Measurements from ENCODE around the gene NOP14.
"Not testable (repeated sequence)": the region's sequence is repeated elsewhere in the genome, so short reads cannot be mapped to it uniquely, and the experiment has no call there.

Gene NOP14

DNA sequence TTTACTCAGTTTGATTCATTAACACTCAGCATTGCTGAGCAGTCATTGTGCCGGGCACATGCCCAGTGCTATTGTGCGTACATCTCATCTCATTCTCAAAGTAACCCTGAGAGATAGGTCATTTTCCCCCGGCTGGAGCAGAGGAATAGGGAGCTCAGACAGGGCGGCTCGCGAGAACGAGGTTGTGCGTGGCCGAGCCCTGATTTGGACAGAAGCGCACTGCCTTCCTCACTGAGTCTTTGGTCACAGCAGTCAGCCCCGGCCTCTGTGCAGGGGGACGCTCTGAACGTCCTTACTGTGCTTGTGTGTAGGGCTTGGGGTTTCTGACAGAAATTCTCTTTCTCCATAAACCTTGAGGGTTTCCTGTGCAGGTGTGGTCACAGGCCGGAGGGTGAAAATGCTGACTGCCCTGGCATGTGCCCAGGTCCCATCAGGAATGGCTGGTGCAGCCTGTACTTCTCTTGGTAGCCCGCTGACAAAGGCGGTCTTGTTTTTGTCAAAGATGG lies 39.5 kb downstream of the NOP14 start:
- Histone ChIP-seq H3K27ac (peak overlapping the region; percentile 98), H3K36me3 (replicated peaks) (peaks cover 30% of the 10 kb centered on the region)
- in situ Hi-C loops (cut with HindIII; ENCODE audit: low pct_ligation_motif_present, low sequenced_read_pairs) = no loop called here

DNA sequence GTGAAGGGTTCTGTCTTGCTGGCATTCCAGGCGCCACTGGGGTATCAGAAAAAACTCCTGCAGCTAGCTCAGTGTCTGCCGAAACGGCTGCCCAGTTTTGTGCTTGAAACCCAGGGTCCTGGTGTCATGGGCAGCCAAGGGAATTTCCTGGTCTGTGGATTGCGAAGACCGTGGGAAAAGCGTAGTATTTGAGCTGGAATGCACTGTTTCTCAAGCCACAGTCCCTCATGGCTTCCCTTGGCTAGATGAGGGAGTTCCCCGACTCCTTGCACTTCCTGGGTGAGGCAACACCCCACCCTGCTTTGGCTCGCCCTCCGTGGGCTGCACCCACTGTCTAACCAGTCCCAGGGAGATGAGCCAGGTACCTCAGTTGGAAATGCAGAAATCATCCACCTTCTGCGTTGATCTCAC lies 40.1 kb downstream of the NOP14 start:
- in situ Hi-C loops (cut with HindIII; ENCODE audit: low pct_ligation_motif_present, low sequenced_read_pairs) = no loop called here
- TF ChIP-seq, protein P1, sequence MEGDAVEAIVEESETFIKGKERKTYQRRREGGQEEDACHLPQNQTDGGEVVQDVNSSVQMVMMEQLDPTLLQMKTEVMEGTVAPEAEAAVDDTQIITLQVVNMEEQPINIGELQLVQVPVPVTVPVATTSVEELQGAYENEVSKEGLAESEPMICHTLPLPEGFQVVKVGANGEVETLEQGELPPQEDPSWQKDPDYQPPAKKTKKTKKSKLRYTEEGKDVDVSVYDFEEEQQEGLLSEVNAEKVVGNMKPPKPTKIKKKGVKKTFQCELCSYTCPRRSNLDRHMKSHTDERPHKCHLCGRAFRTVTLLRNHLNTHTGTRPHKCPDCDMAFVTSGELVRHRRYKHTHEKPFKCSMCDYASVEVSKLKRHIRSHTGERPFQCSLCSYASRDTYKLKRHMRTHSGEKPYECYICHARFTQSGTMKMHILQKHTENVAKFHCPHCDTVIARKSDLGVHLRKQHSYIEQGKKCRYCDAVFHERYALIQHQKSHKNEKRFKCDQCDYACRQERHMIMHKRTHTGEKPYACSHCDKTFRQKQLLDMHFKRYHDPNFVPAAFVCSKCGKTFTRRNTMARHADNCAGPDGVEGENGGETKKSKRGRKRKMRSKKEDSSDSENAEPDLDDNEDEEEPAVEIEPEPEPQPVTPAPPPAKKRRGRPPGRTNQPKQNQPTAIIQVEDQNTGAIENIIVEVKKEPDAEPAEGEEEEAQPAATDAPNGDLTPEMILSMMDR (IDR thresholded peaks at IDR 0.05; ENCODE audit: low read depth, low read length, missing control alignments) = no peak
- peak overlapping the region; percentile 98 for H3K27ac ChIP-seq

More for the DNA sequence above, 39.5 kb downstream of the NOP14 start:
- TF ChIP-seq, protein P1 (IDR thresholded peaks at IDR 0.05; ENCODE audit: low read depth, low read length, missing control alignments) = no peak
- no peak for DNase-seq
- no peak overlapping the region for H3K4me3 ChIP-seq (ENCODE audit: low read depth, low read length)
- no peaks in the 10 kb centered on the region for H3K27me3 ChIP-seq (replicated peaks)

DNA sequence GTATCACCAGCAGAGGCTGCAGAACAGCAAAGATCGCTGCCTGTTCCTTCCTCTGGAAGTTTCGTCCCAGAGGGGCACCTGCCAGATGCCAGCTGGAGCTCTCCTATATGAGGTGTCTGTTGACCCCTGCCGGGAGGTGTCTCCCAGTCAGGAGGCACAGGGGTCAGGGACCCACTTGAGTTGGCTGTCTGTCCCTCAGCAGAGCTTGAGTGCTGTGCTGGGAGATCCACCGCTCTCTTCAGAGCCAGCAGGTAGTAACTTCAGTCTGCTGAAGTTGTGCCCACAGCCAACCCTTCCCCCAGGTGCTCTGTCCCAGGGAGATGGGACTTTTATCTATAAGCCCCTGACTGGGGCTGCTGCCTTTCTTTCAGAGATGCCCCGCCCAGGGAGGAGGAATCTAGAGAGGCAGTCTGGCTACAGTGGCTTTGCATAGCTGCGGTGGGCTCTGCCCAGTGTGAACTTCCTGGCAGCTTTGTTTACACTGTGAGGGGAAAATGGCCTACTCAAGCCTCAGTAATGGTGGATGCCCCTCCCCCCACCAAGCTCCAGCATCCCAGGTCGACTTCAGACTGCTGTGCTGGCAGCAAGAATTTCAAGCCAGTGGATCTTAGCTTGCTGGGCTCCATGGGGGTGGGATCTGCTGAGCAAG lies 40.6 kb downstream of the NOP14 start:
- Histone ChIP-seq H3K36me3 (replicated peaks) (peaks cover 23% of the 10 kb centered on the region), H3K27ac (peak overlapping the region; percentile 98)
- in situ Hi-C loops (cut with HindIII; ENCODE audit: low pct_ligation_motif_present, low sequenced_read_pairs); H3K4me3 ChIP-seq (ENCODE audit: low read depth, low read length); H3K27me3 ChIP-seq (replicated peaks): not testable (repeated sequence)
- DNase-seq = peak; percentile 84

More for the DNA sequence above, 40.1 kb downstream of the NOP14 start:
- Histone ChIP-seq H3K27me3 (replicated peaks) (no peaks in the 10 kb centered on the region), H3K4me3 (ENCODE audit: low read depth, low read length) (no peak overlapping the region), H3K36me3 (replicated peaks) (peaks cover 24% of the 10 kb centered on the region)
- peak; percentile 88 for DNase-seq

DNA sequence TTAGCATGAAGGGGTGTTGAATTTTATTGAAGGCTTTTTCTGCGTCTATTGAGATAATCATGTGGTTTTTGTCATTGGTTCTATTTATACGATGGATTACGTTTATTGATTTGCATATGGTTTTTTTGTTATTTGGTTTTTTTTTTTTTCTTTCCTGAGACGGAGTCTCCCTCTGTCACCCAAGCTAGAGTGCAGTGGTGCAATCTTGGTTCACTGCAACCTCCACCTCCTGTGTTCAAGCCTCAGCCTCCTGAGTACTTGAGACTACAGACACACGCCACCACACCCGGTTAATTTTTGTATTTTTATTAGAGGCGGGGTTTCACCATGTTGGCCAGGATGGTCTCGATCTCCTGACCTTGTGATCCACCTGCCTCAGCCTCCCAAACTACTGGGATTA lies 44.5 kb downstream of the NOP14 start:
- not testable (repeated sequence) for H3K27me3 ChIP-seq (replicated peaks)
- H3K36me3 ChIP-seq (replicated peaks) = peaks cover 32% of the 10 kb centered on the region

DNA sequence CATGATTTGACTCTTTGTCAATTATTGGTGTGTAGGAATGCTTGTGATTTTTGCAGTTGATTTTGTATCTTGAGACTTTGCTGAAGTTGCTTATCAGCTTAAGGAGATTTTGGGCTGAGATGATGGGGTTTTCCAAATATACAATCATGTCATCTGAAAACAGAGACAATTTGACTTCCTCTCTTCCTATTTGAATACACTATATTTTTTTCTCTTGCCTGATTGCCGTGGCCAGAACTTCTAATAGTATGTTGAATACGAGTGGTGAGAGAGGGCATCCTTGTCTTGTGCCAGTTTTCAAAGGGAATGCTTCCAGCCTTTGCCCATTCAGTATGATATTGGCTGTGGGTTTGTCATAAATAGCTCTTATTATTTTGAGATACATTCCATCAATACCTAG lies 44.9 kb downstream of the NOP14 start:
- H3K27me3 ChIP-seq (replicated peaks); DNase-seq; H3K27ac ChIP-seq; in situ Hi-C loops (cut with HindIII; ENCODE audit: low pct_ligation_motif_present, low sequenced_read_pairs); H3K4me3 ChIP-seq (ENCODE audit: low read depth, low read length): not testable (repeated sequence)
- H3K36me3 ChIP-seq (replicated peaks) = peaks cover 31% of the 10 kb centered on the region

More for the DNA sequence above, 44.5 kb downstream of the NOP14 start:
- H3K27ac ChIP-seq; H3K4me3 ChIP-seq (ENCODE audit: low read depth, low read length); DNase-seq; in situ Hi-C loops (cut with HindIII; ENCODE audit: low pct_ligation_motif_present, low sequenced_read_pairs): not testable (repeated sequence)

DNA sequence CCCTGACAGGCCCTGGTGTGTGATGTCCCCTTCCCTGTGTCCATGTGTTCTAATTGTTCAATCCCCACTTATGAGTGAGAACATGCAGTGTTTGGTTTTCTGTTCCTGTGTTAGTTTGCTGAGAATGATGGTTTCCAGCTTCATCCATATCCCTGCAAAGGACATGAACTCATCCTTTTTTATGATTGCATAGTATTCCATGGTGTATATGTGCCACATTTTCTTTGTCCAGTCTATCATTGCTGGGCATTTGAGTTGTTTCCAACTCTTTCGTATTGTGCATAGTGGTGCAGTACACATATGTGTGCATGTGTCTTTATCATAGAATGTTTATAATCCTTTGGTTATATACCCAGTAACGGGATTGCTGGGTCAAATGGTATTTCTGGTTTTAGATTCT lies 46.5 kb downstream of the NOP14 start:
- DNase-seq; in situ Hi-C loops (cut with HindIII; ENCODE audit: low pct_ligation_motif_present, low sequenced_read_pairs): not testable (repeated sequence)

DNA sequence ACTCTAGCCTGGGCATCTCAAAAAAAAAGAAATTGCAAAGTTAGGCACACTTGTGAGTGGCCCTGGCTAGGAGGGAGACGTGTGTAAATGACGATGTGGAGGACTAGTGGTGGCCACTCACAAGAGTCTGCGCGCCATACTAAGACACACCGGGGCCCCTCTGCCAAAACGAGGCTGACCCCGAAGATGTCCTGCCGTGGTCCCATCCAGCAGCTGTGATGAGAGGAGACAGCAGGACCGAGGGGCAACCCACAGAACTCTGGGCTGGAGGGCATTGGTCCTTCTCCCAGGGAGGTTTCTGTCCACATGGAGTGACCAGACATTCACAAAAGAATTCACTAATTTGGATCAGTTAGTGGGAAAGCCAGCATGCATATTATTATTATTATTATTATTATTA lies 47.4 kb downstream of the NOP14 start:
- in situ Hi-C loops (cut with HindIII; ENCODE audit: low pct_ligation_motif_present, low sequenced_read_pairs) = no loop called here
- Histone ChIP-seq H3K36me3 (replicated peaks) (peaks cover 48% of the 10 kb centered on the region), H3K27me3 (replicated peaks) (no peaks in the 10 kb centered on the region), H3K4me3 (ENCODE audit: low read depth, low read length) (no peak overlapping the region), H3K27ac (no peak overlapping the region)
- TF ChIP-seq, protein P1 (IDR thresholded peaks at IDR 0.05; ENCODE audit: low read depth, low read length, missing control alignments) = no peak
- no peak for DNase-seq

More for the DNA sequence above, 46.5 kb downstream of the NOP14 start:
- H3K36me3 ChIP-seq (replicated peaks) = peaks cover 41% of the 10 kb centered on the region
- not testable (repeated sequence) for H3K27ac ChIP-seq; H3K27me3 ChIP-seq (replicated peaks); H3K4me3 ChIP-seq (ENCODE audit: low read depth, low read length)
